Adipocyte (in vitro differentiated cells): ENCODE data around the gene MCF2.
A peak's percentile ranks its signal among the peaks of the same experiment; 100 is the strongest.

ENCODE experiments used
- DNase-seq: peaks from one replicate; pipeline ENCODE4 v3.0.0-alpha.2; 2015; ENCODE audit warnings: low read depth
- H3K27me3 ChIP-seq: replicated peaks from 2 replicates; pipeline ENCODE4 v1.7.0; 2013; ENCODE audit warnings: mild to moderate bottlenecking, low read length, moderate library complexity; ENCODE audit not compliant: control insufficient read depth, insufficient read depth
- H3K36me3 ChIP-seq: 2 replicates; pipeline ENCODE4 v1.7.0; 2013; ENCODE audit warnings: low read length, mild to moderate bottlenecking, moderate library complexity; ENCODE audit not compliant: control insufficient read depth, insufficient read depth, severe bottlenecking
- H3K4me1 ChIP-seq: 2 replicates; pipeline ENCODE4 v1.7.0; 2013; ENCODE audit warnings: mild to moderate bottlenecking, low read length, moderate library complexity; ENCODE audit not compliant: control insufficient read depth, insufficient read depth
- H3K4me3 ChIP-seq: 2 replicates; pipeline ENCODE4 v1.7.0; 2013; ENCODE audit warnings: mild to moderate bottlenecking, low read length, moderate library complexity
- H3K9ac ChIP-seq: 2 replicates; pipeline ENCODE4 v1.7.0; 2013; ENCODE audit warnings: mild to moderate bottlenecking, low read length, moderate library complexity
- H3K9me3 ChIP-seq: 2 replicates; pipeline ENCODE4 v1.7.0; 2013; ENCODE audit warnings: mild to moderate bottlenecking, low read length, moderate library complexity; ENCODE audit not compliant: control insufficient read depth

MCF2 gene

GRCh38 chrX:139585613-139586012 lies 122.4 kb downstream of the MCF2 start:
- H3K4me1 ChIP-seq = peaks cover 7% of the 10 kb centered on the region
- H3K36me3 ChIP-seq = no peaks in the 10 kb centered on the region
- no peak overlapping the region for H3K9ac ChIP-seq
- H3K4me3 ChIP-seq = no peak overlapping the region
- no peak for DNase-seq
- peaks cover 18% of the 10 kb centered on the region for H3K27me3 ChIP-seq
- no peaks in the 10 kb centered on the region for H3K9me3 ChIP-seq

- peaks cover 18% of the 10 kb centered on the region for H3K27me3 ChIP-seq
- DNase-seq = no peak
- peaks cover 7% of the 10 kb centered on the region for H3K4me1 ChIP-seq
- no peaks in the 10 kb centered on the region for H3K9me3 ChIP-seq
- H3K9ac ChIP-seq = no peak overlapping the region
- no peak overlapping the region for H3K4me3 ChIP-seq
- no peaks in the 10 kb centered on the region for H3K36me3 ChIP-seq
Measured at GRCh38 chrX:139581068-139581467, 126.9 kb downstream of the MCF2 start.

GRCh38 chrX:139566981-139567380 lies 141.0 kb downstream of the MCF2 start:
- no peak for DNase-seq
- no peaks in the 10 kb centered on the region for H3K4me1 ChIP-seq
- peaks cover 3% of the 10 kb centered on the region for H3K27me3 ChIP-seq
- no peak overlapping the region for H3K4me3 ChIP-seq
- no peaks in the 10 kb centered on the region for H3K9me3 ChIP-seq
- no peak overlapping the region for H3K9ac ChIP-seq
- H3K36me3 ChIP-seq = no peaks in the 10 kb centered on the region

- H3K36me3 ChIP-seq = no peaks in the 10 kb centered on the region
- no peaks in the 10 kb centered on the region for H3K4me1 ChIP-seq
- no peak for DNase-seq
- no peaks in the 10 kb centered on the region for H3K9me3 ChIP-seq
- peaks cover 6% of the 10 kb centered on the region for H3K27me3 ChIP-seq
- H3K4me3 ChIP-seq = no peak overlapping the region
- no peak overlapping the region for H3K9ac ChIP-seq
Measured at GRCh38 chrX:139563251-139563650, 144.7 kb downstream of the MCF2 start.

GRCh38 chrX:139560221-139560620 lies 147.7 kb downstream of the MCF2 start:
- H3K27me3 ChIP-seq = peaks cover 22% of the 10 kb centered on the region
- H3K4me3 ChIP-seq = no peak overlapping the region
- no peaks in the 10 kb centered on the region for H3K9me3 ChIP-seq
- H3K9ac ChIP-seq = no peak overlapping the region
- H3K36me3 ChIP-seq = no peaks in the 10 kb centered on the region
- no peak for DNase-seq
- no peaks in the 10 kb centered on the region for H3K4me1 ChIP-seq

- peak; percentile 31 for DNase-seq
- H3K4me1 ChIP-seq = no peaks in the 10 kb centered on the region
- H3K4me3 ChIP-seq = no peak overlapping the region
- H3K27me3 ChIP-seq = peaks cover 26% of the 10 kb centered on the region
- no peak overlapping the region for H3K9ac ChIP-seq
- H3K9me3 ChIP-seq = no peaks in the 10 kb centered on the region
- H3K36me3 ChIP-seq = no peaks in the 10 kb centered on the region
Measured at GRCh38 chrX:139559383-139560042, 148.5 kb downstream of the MCF2 start.

GRCh38 chrX:139554991-139555675 lies 152.8 kb downstream of the MCF2 start:
- no peaks in the 10 kb centered on the region for H3K4me1 ChIP-seq
- H3K4me3 ChIP-seq = no peak overlapping the region
- H3K27me3 ChIP-seq = peaks cover 31% of the 10 kb centered on the region
- H3K9ac ChIP-seq = no peak overlapping the region
- no peak for DNase-seq
- peaks cover 4% of the 10 kb centered on the region for H3K9me3 ChIP-seq
- H3K36me3 ChIP-seq = no peaks in the 10 kb centered on the region

GRCh38 chrX:139554376-139554775 lies 153.6 kb downstream of the MCF2 start:
- Histone ChIP-seq H3K4me3 (no peak overlapping the region), H3K9me3 (peaks cover 4% of the 10 kb centered on the region), H3K9ac (no peak overlapping the region), H3K36me3 (no peaks in the 10 kb centered on the region), H3K27me3 (peaks cover 31% of the 10 kb centered on the region), H3K4me1 (no peaks in the 10 kb centered on the region)
- no peak for DNase-seq

- Histone ChIP-seq H3K36me3 (no peaks in the 10 kb centered on the region), H3K4me3 (no peak overlapping the region), H3K9ac (no peak overlapping the region), H3K4me1 (no peaks in the 10 kb centered on the region), H3K9me3 (no peaks in the 10 kb centered on the region), H3K27me3 (no peaks in the 10 kb centered on the region)
- DNase-seq = no peak
Measured at GRCh38 chrX:139544591-139544990, 163.4 kb downstream of the MCF2 start.

GRCh38 chrX:139543920-139544319 lies 164.0 kb downstream of the MCF2 start:
- DNase-seq = no peak
- Histone ChIP-seq H3K4me3 (no peak overlapping the region), H3K9ac (no peak overlapping the region), H3K4me1 (no peaks in the 10 kb centered on the region), H3K36me3 (no peaks in the 10 kb centered on the region), H3K9me3 (no peaks in the 10 kb centered on the region), H3K27me3 (no peaks in the 10 kb centered on the region)

GRCh38 chrX:139542652-139543051 lies 165.3 kb downstream of the MCF2 start:
- Histone ChIP-seq H3K9ac (no peak overlapping the region), H3K4me3 (no peak overlapping the region), H3K27me3 (no peaks in the 10 kb centered on the region), H3K4me1 (no peaks in the 10 kb centered on the region), H3K36me3 (no peaks in the 10 kb centered on the region), H3K9me3 (no peaks in the 10 kb centered on the region)
- DNase-seq = no peak
